AG04450 (cell line): ENCODE results near the gene SPC24. TPM values are rescaled to one million over a fixed set of nuclear protein-coding genes. Genes with fewer than 3 reads are reported as not detected.
"Not testable (repeated sequence)": the region's sequence is repeated elsewhere in the genome, so short reads cannot be mapped to it uniquely, and the experiment has no call there.

Experiments used
- CTCF ChIA-PET: fragments of 300-600, 350-600 bp; formaldehyde crosslinking; extraction: SDS; loops from one replicate; lab custom pipeline; 2022; ENCODE audit warnings: antibody characterized with exemption, inconsistent platforms; lab: Charles Lee
- POLR2A ChIA-PET: fragments of 350-600 bp; formaldehyde crosslinking; extraction: SDS; loops from one replicate; lab custom pipeline; 2021; ENCODE audit warnings: antibody characterized with exemption, inconsistent platforms; lab: Yijun Ruan, JAX
- DNase-seq: peaks from one replicate; pipeline ENCODE4 v3.0.0-alpha.2; 2011; ENCODE audit warnings: low read depth, low spot score
- H3K27ac ChIP-seq: one replicate; pipeline ENCODE4 v1.5.1; 2012; ENCODE audit warnings: low read depth, low read length, control low read depth
- H3K27me3 ChIP-seq: one replicate; pipeline ENCODE4 v1.6.0; 2012; ENCODE audit warnings: low read length; ENCODE audit not compliant: control insufficient read depth, insufficient read depth
- H3K4me3 ChIP-seq: 2 replicates; pipeline ENCODE4 v1.5.1; 2011; ENCODE audit warnings: mild to moderate bottlenecking, low read depth, low read length, control low read depth
- H3K9me3 ChIP-seq: 2 replicates; pipeline ENCODE4 v1.5.1; 2012; ENCODE audit warnings: low read length; ENCODE audit not compliant: control insufficient read depth, insufficient read depth
- CTCF ChIP-seq: IDR thresholded peaks from 2 replicates; pipeline ENCODE4 v1.5.1; 2011; ENCODE audit warnings: low read depth, low read length, control low read depth, inconsistent platforms
- polyA plus RNA-seq: library from polyadenylated mRNA; depleted of rRNA; stranded (reverse); fragments of >200 nt; gene quantifications from 2 replicates; pipeline ENCODE4 v1.2.3, GENCODE V29; 2011

SPC24 gene
- polyA plus RNA-seq, 1 experiment: 6.0 TPM

GRCh38 chr19:11166281-11167142 is 10.9 kb upstream of the SPC24 start:
- peaks cover 4% of the 10 kb centered on the region; the same call in 1 of the 2 replicates for H3K9me3 ChIP-seq
- H3K4me3 ChIP-seq: no peak overlapping the region
- no peaks in the 10 kb centered on the region for H3K27me3 ChIP-seq
- no peak overlapping the region for H3K27ac ChIP-seq
- POLR2A ChIA-PET: no interaction called here
- CTCF ChIA-PET: interaction anchor here (0.6 to 2.7 kb wide), 2 partner anchors 37 to 41 kb away, joined by 4 to 9 read pairs; no protein-coding TSS in a partner anchor
- no peak for TF ChIP-seq CTCF
- DNase-seq: no peak

GRCh38 chr19:11165486-11166030 is 10.0 kb upstream of the SPC24 start:
- ChIA-PET POLR2A (no interaction called here), CTCF (interaction anchor here (2.7 kb wide), 1 partner anchor 40 kb away, joined by 9 read pairs; no protein-coding TSS in a partner anchor)
- Histone ChIP-seq H3K4me3 (no peak overlapping the region), H3K27ac (peak overlapping the region; percentile 47), H3K27me3 (no peaks in the 10 kb centered on the region), H3K9me3 (peaks cover 12% of the 10 kb centered on the region)
- no peak for DNase-seq
- no peak for TF ChIP-seq CTCF

- H3K4me3 ChIP-seq: no peak overlapping the region
- no peak for TF ChIP-seq CTCF
- ChIA-PET POLR2A (interaction anchor here (0.7 to 0.8 kb wide), 2 partner anchors 9 to 39 kb away, joined by 3 to 9 read pairs; partner anchors contain the start of gene SPC24), CTCF (interaction anchor here (2.7 kb wide), 1 partner anchor 39 kb away, joined by 9 read pairs; no protein-coding TSS in a partner anchor)
- H3K27me3 ChIP-seq: no peaks in the 10 kb centered on the region
- peak overlapping the region; percentile 61 for H3K27ac ChIP-seq
- DNase-seq: no peak
- H3K9me3 ChIP-seq: peaks cover 12% of the 10 kb centered on the region
These were observed 9.4 kb upstream of the SPC24 start for GRCh38 chr19:11164879-11165406.

GRCh38 chr19:11164296-11164695 is 8.7 kb upstream of the SPC24 start:
- TF ChIP-seq CTCF: no peak
- H3K27me3 ChIP-seq: no peaks in the 10 kb centered on the region
- H3K9me3 ChIP-seq: peaks cover 12% of the 10 kb centered on the region
- ChIA-PET POLR2A (interaction anchor here (0.8 kb wide), 1 partner anchor 9 kb away, joined by 9 read pairs; the partner anchor contains the start of gene SPC24), CTCF (interaction anchor here (0.8 to 2.7 kb wide), 2 partner anchors 26 to 39 kb away, joined by 3 to 9 read pairs; no protein-coding TSS in a partner anchor)
- no peak for DNase-seq
- H3K4me3 ChIP-seq: no peak overlapping the region
- H3K27ac ChIP-seq: no peak overlapping the region

GRCh38 chr19:11160440-11160768 is 4.8 kb upstream of the SPC24 start:
- H3K27me3 ChIP-seq, POLR2A ChIA-PET, DNase-seq, H3K4me3 ChIP-seq: not testable (repeated sequence)
- H3K27ac ChIP-seq: peak overlapping the region; percentile 80
- CTCF ChIA-PET: interaction anchor here (0.5 to 0.6 kb wide), 2 partner anchors 10 to 34 kb away, joined by 3 to 4 read pairs; no protein-coding TSS in a partner anchor
- H3K9me3 ChIP-seq: peaks cover 12% of the 10 kb centered on the region
